Uterus (tissue), 2 donors: Measurements from ENCODE around the gene SLC12A5.

Experiments used
- POLR2A ChIP-seq, 2 donors: fragments of 450-650 bp; IDR thresholded peaks; one replicate each; pipeline ENCODE4 v1.6.1; 2016; ENCODE audit warnings: antibody characterized with exemption in 2 of 2, mild to moderate bottlenecking in 1 of 2, moderate library complexity in 1 of 2
- TF ChIP-seq, protein P1 (sequence below), 4 experiments: fragments of 200-600 bp in 2 of 4; fragments of 450-650 bp in 2 of 4; sonication (generic) in 2 of 4; IDR thresholded peaks; one replicate each; pipeline ENCODE4 v1.5.1; 2016 to 2019; ENCODE audit warnings: antibody characterized with exemption in 4 of 4, mild to moderate bottlenecking in 2 of 4, moderate library complexity in 1 of 4

DNA sequence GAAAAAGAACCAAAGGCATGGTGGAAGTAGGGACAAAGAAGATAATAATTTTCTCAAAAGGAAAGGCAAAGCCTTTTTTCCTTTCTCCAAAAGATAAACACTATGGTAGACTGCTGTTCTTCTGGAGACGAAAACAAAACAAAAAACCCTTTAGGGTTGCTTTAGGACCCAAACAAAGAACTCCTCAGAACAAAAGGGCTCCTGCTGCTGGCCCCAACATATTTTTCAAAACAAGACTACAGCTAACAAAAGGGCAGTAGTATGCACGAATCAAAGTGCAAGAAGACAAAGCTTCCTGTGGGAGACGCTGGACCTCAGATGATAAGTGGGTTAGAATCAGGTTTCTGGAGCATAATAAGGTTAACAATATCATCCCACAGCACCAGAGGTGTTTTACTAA lies 45.0 kb downstream of the SLC12A5 start:
- TF ChIP-seq, protein P1, sequence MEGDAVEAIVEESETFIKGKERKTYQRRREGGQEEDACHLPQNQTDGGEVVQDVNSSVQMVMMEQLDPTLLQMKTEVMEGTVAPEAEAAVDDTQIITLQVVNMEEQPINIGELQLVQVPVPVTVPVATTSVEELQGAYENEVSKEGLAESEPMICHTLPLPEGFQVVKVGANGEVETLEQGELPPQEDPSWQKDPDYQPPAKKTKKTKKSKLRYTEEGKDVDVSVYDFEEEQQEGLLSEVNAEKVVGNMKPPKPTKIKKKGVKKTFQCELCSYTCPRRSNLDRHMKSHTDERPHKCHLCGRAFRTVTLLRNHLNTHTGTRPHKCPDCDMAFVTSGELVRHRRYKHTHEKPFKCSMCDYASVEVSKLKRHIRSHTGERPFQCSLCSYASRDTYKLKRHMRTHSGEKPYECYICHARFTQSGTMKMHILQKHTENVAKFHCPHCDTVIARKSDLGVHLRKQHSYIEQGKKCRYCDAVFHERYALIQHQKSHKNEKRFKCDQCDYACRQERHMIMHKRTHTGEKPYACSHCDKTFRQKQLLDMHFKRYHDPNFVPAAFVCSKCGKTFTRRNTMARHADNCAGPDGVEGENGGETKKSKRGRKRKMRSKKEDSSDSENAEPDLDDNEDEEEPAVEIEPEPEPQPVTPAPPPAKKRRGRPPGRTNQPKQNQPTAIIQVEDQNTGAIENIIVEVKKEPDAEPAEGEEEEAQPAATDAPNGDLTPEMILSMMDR (IDR thresholded peaks at IDR 0.05) = no peak
- TF ChIP-seq POLR2A (IDR thresholded peaks at IDR 0.05) = no peak
